GM13977 (cell line): Measurements from ENCODE around the gene PDYN.

Experiments used
- DNase-seq: peaks from one replicate; pipeline ENCODE4 v3.0.0; 2012; ENCODE audit warnings: low spot score
- in situ Hi-C: fragments of 300-500 bp; cut with MboI; formaldehyde crosslinking; loops from one replicate; pipeline ENCODE4 v1.12.0; 2022; ENCODE audit warnings: low sequenced_read_pairs, low pct_unique_long_range_greater_than_20kb, mixed read lengths, inconsistent platforms; ENCODE audit not compliant: unreplicated experiment
- TF ChIP-seq, protein P1 (sequence below): IDR thresholded peaks from 2 replicates; pipeline ENCODE4 v1.5.1; 2012; ENCODE audit warnings: mild to moderate bottlenecking, control low read depth; ENCODE audit not compliant: insufficient read depth; ENCODE audit errors: extremely low read depth, missing control alignments

Gene PDYN

DNA sequence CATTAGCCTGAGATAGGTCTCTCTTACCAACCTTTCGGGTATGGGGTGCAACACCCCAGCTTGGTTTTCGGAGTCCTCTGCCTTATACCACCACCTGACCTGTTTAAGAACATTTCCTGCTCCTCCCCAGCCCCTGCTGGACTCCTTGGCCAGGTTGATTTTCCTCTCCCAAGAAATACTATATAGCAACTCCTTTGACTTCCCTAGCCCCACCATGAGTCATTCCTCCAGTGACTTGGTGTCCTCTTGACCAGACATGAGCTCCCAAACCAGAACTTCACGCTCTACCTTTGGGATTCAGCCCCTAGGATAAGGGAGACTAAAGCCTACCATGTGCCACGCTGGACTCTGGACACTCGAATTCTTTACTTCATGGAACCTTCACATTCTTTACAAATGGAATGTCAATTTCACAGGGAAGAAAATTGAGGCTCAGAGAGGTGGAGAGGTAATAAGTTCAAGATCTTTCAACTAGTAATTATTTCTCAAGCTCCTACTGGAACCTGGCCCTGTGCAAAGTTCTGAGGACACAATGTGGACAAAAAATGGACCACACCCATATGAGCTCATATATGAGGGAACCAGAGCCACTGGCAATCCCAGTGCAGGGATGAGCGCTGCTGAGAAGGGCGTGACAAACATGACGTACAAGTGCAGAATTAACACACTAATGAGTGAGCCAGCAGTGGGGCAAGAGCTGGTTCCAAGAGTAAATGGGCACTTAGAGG lies 50.4 kb downstream of the PDYN start:
- in situ Hi-C loops, result no loop called here
- TF ChIP-seq, protein P1, sequence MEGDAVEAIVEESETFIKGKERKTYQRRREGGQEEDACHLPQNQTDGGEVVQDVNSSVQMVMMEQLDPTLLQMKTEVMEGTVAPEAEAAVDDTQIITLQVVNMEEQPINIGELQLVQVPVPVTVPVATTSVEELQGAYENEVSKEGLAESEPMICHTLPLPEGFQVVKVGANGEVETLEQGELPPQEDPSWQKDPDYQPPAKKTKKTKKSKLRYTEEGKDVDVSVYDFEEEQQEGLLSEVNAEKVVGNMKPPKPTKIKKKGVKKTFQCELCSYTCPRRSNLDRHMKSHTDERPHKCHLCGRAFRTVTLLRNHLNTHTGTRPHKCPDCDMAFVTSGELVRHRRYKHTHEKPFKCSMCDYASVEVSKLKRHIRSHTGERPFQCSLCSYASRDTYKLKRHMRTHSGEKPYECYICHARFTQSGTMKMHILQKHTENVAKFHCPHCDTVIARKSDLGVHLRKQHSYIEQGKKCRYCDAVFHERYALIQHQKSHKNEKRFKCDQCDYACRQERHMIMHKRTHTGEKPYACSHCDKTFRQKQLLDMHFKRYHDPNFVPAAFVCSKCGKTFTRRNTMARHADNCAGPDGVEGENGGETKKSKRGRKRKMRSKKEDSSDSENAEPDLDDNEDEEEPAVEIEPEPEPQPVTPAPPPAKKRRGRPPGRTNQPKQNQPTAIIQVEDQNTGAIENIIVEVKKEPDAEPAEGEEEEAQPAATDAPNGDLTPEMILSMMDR, result no peak
- DNase-seq, result no peak

DNA sequence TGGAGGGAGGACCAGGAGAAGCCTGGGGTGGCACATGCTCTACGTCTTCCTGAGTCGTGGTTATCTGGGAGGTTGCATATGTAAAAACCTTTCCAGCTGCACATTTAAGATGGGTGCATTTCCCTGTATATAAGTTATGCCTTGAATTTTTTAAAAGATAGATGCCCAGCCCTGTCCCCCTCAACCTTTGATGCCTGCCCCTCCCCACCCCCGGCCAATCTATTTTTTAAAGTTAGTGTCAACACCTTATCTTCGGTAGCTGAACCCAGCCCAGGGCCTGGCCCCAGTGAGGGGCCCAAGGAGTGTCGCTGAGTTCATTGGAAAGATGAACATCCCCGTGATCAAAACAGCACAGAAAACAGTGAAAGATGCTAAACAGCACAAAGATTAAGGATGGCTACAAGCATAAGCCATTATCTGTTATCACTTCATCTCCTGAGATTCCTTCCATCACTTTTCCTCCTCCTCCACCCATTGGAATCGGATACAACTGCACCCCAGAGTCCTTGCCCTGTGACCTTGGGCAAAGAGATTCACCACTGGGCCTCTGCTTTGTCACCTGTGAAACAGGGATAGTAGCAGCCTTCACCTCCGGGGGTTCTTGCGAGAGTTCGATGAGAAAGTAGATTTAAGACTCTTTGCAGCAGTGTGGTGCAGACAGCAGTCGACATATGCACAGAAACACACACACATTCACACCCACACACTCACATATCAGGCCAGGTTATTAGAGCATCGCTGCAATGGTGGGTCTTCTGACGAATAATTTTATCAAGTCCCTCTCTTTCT lies 51.2 kb downstream of the PDYN start:
- TF ChIP-seq, protein P1, result no peak
- DNase-seq, result no peak
- in situ Hi-C loops, result no loop called here

DNA sequence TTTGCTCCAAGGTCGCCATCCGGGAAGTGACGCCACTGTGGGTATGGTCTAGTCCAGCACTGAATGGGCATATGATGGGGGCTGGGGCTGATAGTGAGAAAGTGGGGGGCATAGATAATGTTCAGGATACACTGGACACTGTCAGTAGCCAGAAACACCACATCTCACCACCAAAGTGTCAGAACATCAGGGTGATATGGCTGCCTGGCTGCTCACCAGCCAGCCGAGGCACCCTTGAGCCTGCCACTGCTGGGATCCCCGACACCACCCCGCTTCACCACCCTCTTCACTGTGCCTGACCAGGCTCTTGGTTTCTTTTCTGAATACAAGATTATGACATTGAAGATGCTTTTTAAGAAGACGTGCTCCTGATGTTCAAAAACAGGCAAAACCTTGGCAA lies 51.8 kb downstream of the PDYN start:
- in situ Hi-C loops, result no loop called here
- no peak for DNase-seq
- TF ChIP-seq, protein P1, result no peak

DNA sequence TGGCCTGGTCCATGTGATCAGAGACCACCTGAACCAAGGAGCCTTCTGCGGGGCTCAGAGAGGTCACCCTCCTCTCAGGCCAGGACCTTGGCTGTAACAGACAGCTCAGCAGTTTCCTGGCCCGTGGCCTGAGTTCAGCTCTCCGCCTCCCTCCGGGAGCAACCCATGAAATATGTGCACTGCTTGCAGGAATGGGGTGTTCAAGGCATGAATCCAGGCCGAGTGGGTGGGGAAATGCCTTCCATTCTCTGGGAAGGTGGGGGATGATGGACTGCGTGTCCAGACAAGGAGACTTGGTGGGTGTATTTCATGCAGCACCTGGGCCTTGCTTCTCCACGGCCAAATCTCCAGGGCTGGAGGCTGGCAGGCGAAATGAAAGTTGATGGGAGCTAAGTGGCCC lies 52.6 kb downstream of the PDYN start:
- TF ChIP-seq, protein P1, result no peak
- in situ Hi-C loops, result no loop called here
- no peak for DNase-seq

DNA sequence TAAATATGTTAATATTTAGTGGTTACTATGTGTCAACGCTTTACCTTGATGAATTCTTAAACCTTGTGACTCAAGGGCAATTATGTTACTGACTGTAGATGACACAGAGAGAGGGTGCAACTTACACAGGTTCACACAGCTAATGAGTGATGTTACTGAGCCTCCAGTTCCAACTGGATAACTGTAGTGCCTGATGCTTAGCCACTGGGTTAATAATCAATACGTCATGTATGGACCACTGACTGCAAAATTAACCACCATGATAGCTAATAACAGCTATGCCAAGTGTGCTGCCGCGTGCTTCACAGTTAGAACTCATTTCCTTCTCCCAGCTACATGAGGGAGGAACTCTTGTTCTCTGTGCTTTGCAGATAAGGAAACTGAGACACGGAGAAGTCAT lies 53.3 kb downstream of the PDYN start:
- TF ChIP-seq, protein P1, result no peak
- no peak for DNase-seq
- in situ Hi-C loops, result no loop called here

DNA sequence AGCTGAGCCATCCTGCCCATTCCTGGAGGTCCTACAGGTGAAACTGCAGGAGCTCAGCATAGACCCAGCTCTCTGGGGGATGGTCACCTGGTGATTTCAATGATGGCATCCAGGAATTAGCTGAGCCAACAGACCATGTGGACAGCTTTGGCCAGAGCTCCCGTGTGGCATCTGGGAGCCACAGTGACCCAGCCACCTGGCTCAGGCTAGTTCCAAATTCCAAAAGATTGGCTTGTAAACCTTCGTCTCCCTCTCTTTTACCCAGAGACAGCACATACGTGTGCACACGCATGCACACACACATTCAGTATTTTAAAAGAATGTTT lies 54.6 kb downstream of the PDYN start:
- in situ Hi-C loops, result no loop called here
- DNase-seq, result no peak
- TF ChIP-seq, protein P1, result no peak
